ENCODE measurements around the gene TMEM101. TPM values are rescaled to one million over a fixed set of nuclear protein-coding genes. Genes with fewer than 3 reads are reported as not detected.

Gene TMEM101
- total RNA-seq, 4 donors from 2014 or later = 33.6 to 56.9 (median 45.0) TPM

- no peak for DNase-seq
- H3K27me3 ChIP-seq = no peaks in the 10 kb centered on the region
- peak overlapping the region in 1 of 3 donors; percentile 31 for H3K4me3 ChIP-seq (replicated peaks in 1 of 3)
- TF ChIP-seq POLR2A (IDR thresholded peaks at IDR 0.05) (no peak), CTCF (IDR thresholded peaks at IDR 0.05) (no peak)
- H3K4me1 ChIP-seq = peaks cover 22 to 36% of the 10 kb centered on the region in 2 donors
- intact Hi-C loops (cut with DNase I) = no loop called here
- H3K36me3 ChIP-seq = no peaks in the 10 kb centered on the region
- H3K9me3 ChIP-seq = no peaks in the 10 kb centered on the region
- peak overlapping the region in 2 of 3 donors; percentile 80 to 91 for H3K27ac ChIP-seq
- WGBS, 2 donors = 30 to 43% methylated on average over 5 of the region's 5 CpGs
Observed at GRCh38 chr17:43983196-43983514, 31.6 kb downstream of the TMEM101 start.

GRCh38 chr17:43982171-43982570 is 32.6 kb downstream of the TMEM101 start:
- no peak for TF ChIP-seq CTCF (IDR thresholded peaks at IDR 0.05)
- H3K27ac ChIP-seq = peak overlapping the region in 2 of 3 donors; percentile 80 to 91
- H3K9me3 ChIP-seq = no peaks in the 10 kb centered on the region
- no peak overlapping the region for H3K4me3 ChIP-seq (replicated peaks in 1 of 3)
- WGBS, 2 donors = 41 to 68% methylated on average over 2 of the region's 2 CpGs
- intact Hi-C loops (cut with DNase I) = no loop called here
- peaks cover 13 to 31% of the 10 kb centered on the region in 2 donors for H3K4me1 ChIP-seq
- H3K27me3 ChIP-seq = no peaks in the 10 kb centered on the region
- H3K36me3 ChIP-seq = no peaks in the 10 kb centered on the region
- DNase-seq = peak; percentile 27 to 34

- no peak for TF ChIP-seq POLR2A (IDR thresholded peaks at IDR 0.05)
- TF ChIP-seq CTCF (IDR thresholded peaks at IDR 0.05) = no peak
- no peak overlapping the region for H3K27ac ChIP-seq
- WGBS, 2 donors = 90 to 92% methylated on average over 4 of the region's 4 CpGs
- H3K4me3 ChIP-seq (replicated peaks in 1 of 3) = no peak overlapping the region
- H3K9me3 ChIP-seq = no peaks in the 10 kb centered on the region
- H3K36me3 ChIP-seq = no peaks in the 10 kb centered on the region
- H3K27me3 ChIP-seq = no peaks in the 10 kb centered on the region
- H3K4me1 ChIP-seq = peaks cover 12 to 31% of the 10 kb centered on the region in 2 donors
- intact Hi-C loops (cut with DNase I) = no loop called here
- DNase-seq = no peak
Observed at GRCh38 chr17:43979671-43980070, 35.1 kb downstream of the TMEM101 start.

GRCh38 chr17:43979011-43979410 is 35.8 kb downstream of the TMEM101 start:
- WGBS, 2 donors = 78 to 80% methylated on average over 7 of the region's 7 CpGs
- no peaks in the 10 kb centered on the region for H3K27me3 ChIP-seq

GRCh38 chr17:43978078-43978477 is 36.7 kb downstream of the TMEM101 start:
- H3K36me3 ChIP-seq = no peaks in the 10 kb centered on the region
- H3K27ac ChIP-seq = no peak overlapping the region
- no peaks in the 10 kb centered on the region for H3K27me3 ChIP-seq
- 87 to 88% methylated on average over 2 of the region's 2 CpGs for WGBS, 2 donors
- DNase-seq = no peak
- intact Hi-C loops (cut with DNase I) = no loop called here
- no peaks in the 10 kb centered on the region for H3K9me3 ChIP-seq
- TF ChIP-seq POLR2A (IDR thresholded peaks at IDR 0.05) = no peak
- no peak for TF ChIP-seq CTCF (IDR thresholded peaks at IDR 0.05)
- peaks cover under 1 to 15% of the 10 kb centered on the region in 2 donors for H3K4me1 ChIP-seq
- no peak overlapping the region for H3K4me3 ChIP-seq (replicated peaks in 1 of 3)

More at GRCh38 chr17:43979011-43979410, 35.8 kb downstream of the TMEM101 start:
- Histone ChIP-seq H3K4me1 (peaks cover 9 to 24% of the 10 kb centered on the region in 2 donors), H3K9me3 (no peaks in the 10 kb centered on the region), H3K4me3 (replicated peaks in 1 of 3) (no peak overlapping the region), H3K36me3 (no peaks in the 10 kb centered on the region), H3K27ac (no peak overlapping the region)
- DNase-seq = no peak
- intact Hi-C loops (cut with DNase I) = no loop called here
- TF ChIP-seq POLR2A (IDR thresholded peaks at IDR 0.05) (no peak), CTCF (IDR thresholded peaks at IDR 0.05) (no peak)
